Lower leg skin (tissue), 3 donors: Measurements from ENCODE around the gene RAD51B.

Experiments used
- CTCF ChIP-seq, 3 donors: fragments of 450-650 bp; IDR thresholded peaks; one replicate each; pipeline ENCODE4 v1.5.1; 2016; ENCODE audit warnings: antibody characterized with exemption in 3 of 3, mild to moderate bottlenecking in 3 of 3, moderate library complexity in 2 of 3
- POLR2A ChIP-seq, 2 donors: fragments of 450-650 bp; IDR thresholded peaks; one replicate each; pipeline ENCODE4 v1.6.1; 2016 to 2017; ENCODE audit warnings: antibody characterized with exemption in 2 of 2, mild to moderate bottlenecking in 1 of 2, moderate library complexity in 1 of 2

GRCh38 chr14:68260121-68260520, 440.5 kb downstream of the RAD51B start:
- TF ChIP-seq POLR2A (IDR thresholded peaks at IDR 0.05) (no peak), CTCF (IDR thresholded peaks at IDR 0.05) (no peak)
